Lower lobe of right lung (tissue), 2 donors: Measurements from ENCODE around the gene MYO5B. TPM values are rescaled to one million over a fixed set of nuclear protein-coding genes. Genes with fewer than 3 reads are reported as not detected.

Experiments
- ATAC-seq, 2 donors: fragments of 200-7000 bp; cut with Tn5 transposase; one replicate each; pipeline ENCODE4 v1.9.1; 2020 to 2022; ENCODE audit warnings: mild to moderate bottlenecking in 2 of 2, moderate library complexity in 2 of 2
- DNase-seq: peaks from one replicate; pipeline ENCODE4 v3.0.0-alpha.2; 2020
- H3K27ac ChIP-seq: fragments of 200-600 bp; one replicate; pipeline ENCODE4 v1.8.0; 2022
- H3K27me3 ChIP-seq: fragments of 200-600 bp; one replicate; pipeline ENCODE4 v1.8.0; 2022; ENCODE audit warnings: low read depth
- H3K36me3 ChIP-seq: fragments of 200-600 bp; one replicate; pipeline ENCODE4 v1.8.0; 2022; ENCODE audit warnings: mild to moderate bottlenecking
- H3K4me1 ChIP-seq: fragments of 200-600 bp; one replicate; pipeline ENCODE4 v1.8.0; 2022
- H3K4me3 ChIP-seq: fragments of 200-600 bp; one replicate; pipeline ENCODE4 v1.8.0; 2022; ENCODE audit warnings: mild to moderate bottlenecking
- H3K9me3 ChIP-seq: fragments of 200-600 bp; one replicate; pipeline ENCODE4 v1.8.0; 2022
- intact Hi-C: fragments of 100-400 bp; cut with DNase I; formaldehyde crosslinking; loops from one replicate; pipeline ENCODE4 v1.11.0; 2022
- total RNA-seq: library from RNA; stranded (reverse); fragmentation: NEBNext Ultra II Directional; extraction: Animal tissue kit (Norgen Biotek cat#: 25700); gene quantifications from one replicate; pipeline ENCODE4 v1.2.1, GENCODE V29; 2021
- TF ChIP-seq, protein P1 (sequence below): fragments of 200-600 bp; IDR thresholded peaks from one replicate; pipeline ENCODE4 v1.8.0; 2022; ENCODE audit warnings: antibody characterized with exemption, mild to moderate bottlenecking
- donor health status: DM: no; HTN: yes; CAD: no; lungs with severe emphysema.

Gene MYO5B
- total RNA-seq, 1 donor from 2014 or later = 23.3 TPM

GRCh38 chr18:49993299-49993698 lies 201.6 kb downstream of the MYO5B start:
- no peaks in the 10 kb centered on the region for H3K36me3 ChIP-seq
- no peak overlapping the region for H3K27ac ChIP-seq
- DNase-seq (no peak), ATAC-seq (no peak)
- intact Hi-C loops = no loop called here
- H3K4me1 ChIP-seq = no peaks in the 10 kb centered on the region
- no peaks in the 10 kb centered on the region for H3K27me3 ChIP-seq
- H3K9me3 ChIP-seq = no peaks in the 10 kb centered on the region
- TF ChIP-seq, protein P1, sequence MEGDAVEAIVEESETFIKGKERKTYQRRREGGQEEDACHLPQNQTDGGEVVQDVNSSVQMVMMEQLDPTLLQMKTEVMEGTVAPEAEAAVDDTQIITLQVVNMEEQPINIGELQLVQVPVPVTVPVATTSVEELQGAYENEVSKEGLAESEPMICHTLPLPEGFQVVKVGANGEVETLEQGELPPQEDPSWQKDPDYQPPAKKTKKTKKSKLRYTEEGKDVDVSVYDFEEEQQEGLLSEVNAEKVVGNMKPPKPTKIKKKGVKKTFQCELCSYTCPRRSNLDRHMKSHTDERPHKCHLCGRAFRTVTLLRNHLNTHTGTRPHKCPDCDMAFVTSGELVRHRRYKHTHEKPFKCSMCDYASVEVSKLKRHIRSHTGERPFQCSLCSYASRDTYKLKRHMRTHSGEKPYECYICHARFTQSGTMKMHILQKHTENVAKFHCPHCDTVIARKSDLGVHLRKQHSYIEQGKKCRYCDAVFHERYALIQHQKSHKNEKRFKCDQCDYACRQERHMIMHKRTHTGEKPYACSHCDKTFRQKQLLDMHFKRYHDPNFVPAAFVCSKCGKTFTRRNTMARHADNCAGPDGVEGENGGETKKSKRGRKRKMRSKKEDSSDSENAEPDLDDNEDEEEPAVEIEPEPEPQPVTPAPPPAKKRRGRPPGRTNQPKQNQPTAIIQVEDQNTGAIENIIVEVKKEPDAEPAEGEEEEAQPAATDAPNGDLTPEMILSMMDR = no peak
- H3K4me3 ChIP-seq = no peak overlapping the region

GRCh38 chr18:49988733-49989132 lies 206.2 kb downstream of the MYO5B start:
- no peaks in the 10 kb centered on the region for H3K4me1 ChIP-seq
- no peaks in the 10 kb centered on the region for H3K27me3 ChIP-seq
- DNase-seq (no peak), ATAC-seq (no peak)
- TF ChIP-seq, protein P1 = no peak
- intact Hi-C loops = no loop called here
- no peaks in the 10 kb centered on the region for H3K9me3 ChIP-seq
- no peak overlapping the region for H3K27ac ChIP-seq
- no peaks in the 10 kb centered on the region for H3K36me3 ChIP-seq
- H3K4me3 ChIP-seq = no peak overlapping the region

GRCh38 chr18:49988101-49988500 lies 206.8 kb downstream of the MYO5B start:
- Histone ChIP-seq H3K9me3 (no peaks in the 10 kb centered on the region), H3K27me3 (no peaks in the 10 kb centered on the region), H3K4me1 (no peaks in the 10 kb centered on the region), H3K4me3 (no peak overlapping the region), H3K27ac (no peak overlapping the region), H3K36me3 (no peaks in the 10 kb centered on the region)
- DNase-seq (no peak), ATAC-seq (no peak)
- TF ChIP-seq, protein P1 = no peak
- intact Hi-C loops = no loop called here

GRCh38 chr18:49985236-49985635 lies 209.7 kb downstream of the MYO5B start:
- no peak overlapping the region for H3K4me3 ChIP-seq
- intact Hi-C loops = no loop called here
- TF ChIP-seq, protein P1 = no peak
- H3K4me1 ChIP-seq = no peaks in the 10 kb centered on the region
- H3K9me3 ChIP-seq = no peaks in the 10 kb centered on the region
- no peaks in the 10 kb centered on the region for H3K27me3 ChIP-seq
- ATAC-seq = no peak
- no peak for DNase-seq
- no peak overlapping the region for H3K27ac ChIP-seq
- no peaks in the 10 kb centered on the region for H3K36me3 ChIP-seq

- no peaks in the 10 kb centered on the region for H3K36me3 ChIP-seq
- ATAC-seq (no peak), DNase-seq (no peak)
- H3K9me3 ChIP-seq = no peaks in the 10 kb centered on the region
- intact Hi-C loops = no loop called here
- no peaks in the 10 kb centered on the region for H3K27me3 ChIP-seq
- H3K4me1 ChIP-seq = no peaks in the 10 kb centered on the region
- no peak overlapping the region for H3K27ac ChIP-seq
- no peak overlapping the region for H3K4me3 ChIP-seq
- TF ChIP-seq, protein P1 = no peak
These were observed 214.1 kb downstream of the MYO5B start for GRCh38 chr18:49980896-49981295.
